GM12865 (cell line): ENCODE results near the gene GRB10.

ENCODE experiments used
- DNase-seq: peaks from one replicate; pipeline ENCODE4 v3.0.0; 2010; ENCODE audit warnings: low read depth
- H3K4me3 ChIP-seq: 2 replicates; pipeline ENCODE4 v1.5.1; 2011; ENCODE audit warnings: mild to moderate bottlenecking, low read depth, low read length, control low read depth
- TF ChIP-seq, protein P1 (sequence below): IDR thresholded peaks from 2 replicates; pipeline ENCODE4 v1.5.1; 2011; ENCODE audit warnings: low read length, control low read depth, low read depth, inconsistent platforms; ENCODE audit not compliant: insufficient read depth; ENCODE audit errors: missing control alignments

The GRB10 gene

GRCh38 chr7:50667789-50668226 is 114.9 kb downstream of the GRB10 start:
- H3K4me3 ChIP-seq: no peak overlapping the region
- DNase-seq: no peak
- TF ChIP-seq, protein P1, sequence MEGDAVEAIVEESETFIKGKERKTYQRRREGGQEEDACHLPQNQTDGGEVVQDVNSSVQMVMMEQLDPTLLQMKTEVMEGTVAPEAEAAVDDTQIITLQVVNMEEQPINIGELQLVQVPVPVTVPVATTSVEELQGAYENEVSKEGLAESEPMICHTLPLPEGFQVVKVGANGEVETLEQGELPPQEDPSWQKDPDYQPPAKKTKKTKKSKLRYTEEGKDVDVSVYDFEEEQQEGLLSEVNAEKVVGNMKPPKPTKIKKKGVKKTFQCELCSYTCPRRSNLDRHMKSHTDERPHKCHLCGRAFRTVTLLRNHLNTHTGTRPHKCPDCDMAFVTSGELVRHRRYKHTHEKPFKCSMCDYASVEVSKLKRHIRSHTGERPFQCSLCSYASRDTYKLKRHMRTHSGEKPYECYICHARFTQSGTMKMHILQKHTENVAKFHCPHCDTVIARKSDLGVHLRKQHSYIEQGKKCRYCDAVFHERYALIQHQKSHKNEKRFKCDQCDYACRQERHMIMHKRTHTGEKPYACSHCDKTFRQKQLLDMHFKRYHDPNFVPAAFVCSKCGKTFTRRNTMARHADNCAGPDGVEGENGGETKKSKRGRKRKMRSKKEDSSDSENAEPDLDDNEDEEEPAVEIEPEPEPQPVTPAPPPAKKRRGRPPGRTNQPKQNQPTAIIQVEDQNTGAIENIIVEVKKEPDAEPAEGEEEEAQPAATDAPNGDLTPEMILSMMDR: no peak

DNA sequence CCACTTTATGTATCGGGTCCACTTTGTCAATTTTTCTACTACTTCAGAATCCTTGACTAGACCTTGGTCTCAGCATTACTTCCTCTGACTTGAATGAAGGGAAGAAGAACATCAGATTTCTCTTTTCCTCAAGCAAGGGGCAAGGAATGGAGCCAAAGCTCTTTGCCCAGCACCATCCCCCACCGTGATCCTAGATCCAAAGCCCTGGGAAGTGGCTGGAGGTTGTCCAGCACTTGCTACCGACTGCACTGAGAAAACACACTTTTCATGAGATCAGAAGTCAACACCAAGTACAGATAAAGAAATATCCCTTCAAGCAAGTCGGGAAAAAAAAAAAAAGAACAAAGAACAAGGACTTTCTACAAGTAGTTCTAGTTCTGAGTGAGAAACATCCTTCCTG is 115.4 kb downstream of the GRB10 start:
- TF ChIP-seq, protein P1: no peak
- no peak for DNase-seq
- no peak overlapping the region for H3K4me3 ChIP-seq

DNA sequence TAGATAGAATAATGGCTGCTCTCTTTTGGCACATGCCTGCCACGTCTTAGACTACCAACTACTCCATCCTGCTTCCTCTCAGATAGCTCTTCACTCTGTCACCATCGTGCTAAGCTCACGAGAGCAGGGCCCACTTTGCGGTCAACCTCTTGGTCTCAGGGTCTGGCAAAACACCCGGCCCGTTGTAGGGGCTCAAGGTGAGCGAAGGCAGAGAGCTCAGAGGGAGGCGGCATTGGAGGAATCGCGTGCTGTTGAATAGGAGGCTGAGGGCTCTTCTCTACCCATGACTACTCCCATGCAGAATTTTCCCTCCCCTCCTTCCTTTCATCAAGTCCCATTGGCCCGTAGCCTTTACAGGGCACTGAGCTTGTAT is 116.6 kb downstream of the GRB10 start:
- no peak overlapping the region for H3K4me3 ChIP-seq
- no peak for DNase-seq
- TF ChIP-seq, protein P1: no peak

DNA sequence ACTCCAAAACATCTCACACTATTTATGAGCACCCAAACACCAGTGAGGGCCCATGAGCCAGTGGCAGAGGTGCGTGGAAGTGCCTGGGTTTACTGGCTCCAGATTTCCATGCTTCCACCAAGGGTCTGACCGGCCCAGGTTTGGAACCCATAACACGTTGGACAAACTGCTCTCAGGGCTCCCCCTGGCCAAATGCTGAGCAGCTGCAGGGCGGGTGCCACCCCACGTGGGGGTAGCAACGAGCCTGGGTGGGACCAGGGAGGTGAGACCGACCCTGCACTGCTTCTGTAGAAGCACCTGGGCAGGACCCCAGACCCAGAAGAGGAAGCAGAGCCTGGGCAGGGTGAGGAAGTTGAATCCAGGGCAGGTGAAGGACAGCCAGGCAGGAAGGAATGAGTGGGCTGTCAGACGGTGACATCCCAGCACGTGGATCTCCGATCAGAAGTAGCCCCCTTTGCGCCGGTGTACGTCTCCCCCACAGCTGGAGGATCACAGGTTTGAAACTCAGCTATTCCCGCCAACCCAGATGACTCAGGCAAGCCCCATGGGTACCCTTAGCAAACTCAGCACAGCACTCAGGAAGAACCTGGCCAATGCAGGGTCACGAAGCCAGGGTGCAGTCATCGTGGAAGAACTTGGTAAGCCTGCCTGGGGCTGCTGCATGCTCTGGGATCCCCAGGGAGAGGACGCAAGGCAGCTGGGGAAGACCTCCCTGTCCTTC is 117.1 kb downstream of the GRB10 start:
- TF ChIP-seq, protein P1: no peak
- no peak for DNase-seq
- no peak overlapping the region for H3K4me3 ChIP-seq

GRCh38 chr7:50664937-50665336 is 117.8 kb downstream of the GRB10 start:
- TF ChIP-seq, protein P1: no peak
- peak; percentile 18 for DNase-seq
- no peak overlapping the region for H3K4me3 ChIP-seq

DNA sequence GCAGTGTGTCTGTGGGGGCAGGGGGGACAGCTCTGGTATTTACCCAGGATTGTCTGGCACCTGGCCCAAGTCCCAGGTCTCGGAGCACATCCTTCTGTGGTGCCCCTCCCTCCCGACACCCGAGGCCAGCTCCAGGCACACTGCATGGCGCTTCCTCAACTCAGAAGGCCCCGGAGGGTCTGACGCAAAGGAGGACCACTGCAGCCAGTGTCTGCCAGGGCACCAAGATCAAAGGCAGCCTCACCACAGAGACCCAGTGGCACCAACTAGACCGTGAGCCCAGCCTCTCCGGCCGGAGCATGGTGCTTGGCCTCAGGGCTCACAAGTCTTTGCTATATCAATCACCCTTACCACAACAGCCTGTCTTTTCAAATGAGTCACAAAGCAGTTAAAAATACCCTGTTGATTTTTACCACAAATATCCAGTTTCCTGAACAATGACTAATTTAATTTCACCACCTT is 118.2 kb downstream of the GRB10 start:
- H3K4me3 ChIP-seq: no peak overlapping the region
- DNase-seq: peak; percentile 76
- TF ChIP-seq, protein P1: no peak
